ENCODE data around the gene TBX6.
A peak's percentile ranks its signal among the peaks of the same experiment; 100 is the strongest.
"Not testable (repeated sequence)": the region's sequence is repeated elsewhere in the genome, so short reads cannot be mapped to it uniquely, and the experiment has no call there.

The TBX6 gene, protein sequence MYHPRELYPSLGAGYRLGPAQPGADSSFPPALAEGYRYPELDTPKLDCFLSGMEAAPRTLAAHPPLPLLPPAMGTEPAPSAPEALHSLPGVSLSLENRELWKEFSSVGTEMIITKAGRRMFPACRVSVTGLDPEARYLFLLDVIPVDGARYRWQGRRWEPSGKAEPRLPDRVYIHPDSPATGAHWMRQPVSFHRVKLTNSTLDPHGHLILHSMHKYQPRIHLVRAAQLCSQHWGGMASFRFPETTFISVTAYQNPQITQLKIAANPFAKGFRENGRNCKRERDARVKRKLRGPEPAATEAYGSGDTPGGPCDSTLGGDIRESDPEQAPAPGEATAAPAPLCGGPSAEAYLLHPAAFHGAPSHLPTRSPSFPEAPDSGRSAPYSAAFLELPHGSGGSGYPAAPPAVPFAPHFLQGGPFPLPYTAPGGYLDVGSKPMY

DNA sequence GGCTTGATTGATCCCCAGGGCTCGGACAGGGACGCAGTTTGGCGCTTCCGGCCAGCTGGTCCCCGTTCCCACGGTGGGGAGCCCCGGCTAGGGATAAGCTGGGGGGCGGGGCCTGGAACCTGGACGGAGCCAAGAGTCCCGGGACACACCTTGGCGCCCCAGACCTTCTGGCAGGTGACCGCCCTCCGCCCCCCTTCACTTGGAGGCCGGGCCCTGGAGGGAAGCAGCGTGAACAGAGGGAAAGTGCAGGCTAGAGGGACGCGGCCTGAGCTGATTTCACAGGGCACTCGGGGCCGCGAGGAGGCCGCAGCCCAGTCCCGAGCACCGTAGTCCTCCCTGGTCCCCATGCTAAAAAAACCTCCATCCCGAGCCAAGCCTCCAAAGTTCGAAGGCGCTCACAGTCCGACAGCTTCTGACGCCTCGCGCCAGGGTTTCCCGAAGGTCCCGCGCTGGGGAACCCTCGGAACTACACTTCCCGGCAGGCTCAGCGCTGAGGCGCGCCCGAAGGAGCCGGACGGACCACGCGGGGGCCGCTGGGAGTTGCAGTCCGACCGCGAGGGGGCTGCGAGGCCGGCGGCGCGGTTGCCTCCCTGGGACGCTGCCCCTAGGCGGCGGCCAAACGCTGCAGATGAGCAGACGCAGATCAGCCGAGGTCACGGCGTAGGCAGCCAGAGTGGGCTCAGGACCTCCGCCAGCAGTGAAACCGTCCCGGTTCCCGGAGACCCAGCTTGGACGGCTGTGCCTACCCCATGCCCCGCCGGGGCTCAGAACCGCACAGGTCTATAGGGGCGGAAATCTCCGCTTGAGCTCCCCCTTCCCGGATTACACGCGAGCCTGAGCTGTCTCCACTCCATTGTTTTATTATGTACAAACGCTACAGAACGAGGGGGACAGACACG lies at the start of gene TBX6:
Gene TBX6, minus strand, starts transcription at position 451 of the 899 bp plus-strand sequence. CDS start 731 bp downstream, outside the sequence.
- Histone ChIP-seq H3K9me3 (ENCODE audit: control insufficient read depth, insufficient read depth, low read length) (peaks cover 1% of the 10 kb centered on the region), H3K27me3 (ENCODE audit: control insufficient read depth, insufficient read depth, low read length) (no peaks in the 10 kb centered on the region), H3K4me1 (ENCODE audit: control insufficient read depth, insufficient read depth, low read length) (no peaks in the 10 kb centered on the region), H3K36me3 (ENCODE audit: control insufficient read depth, insufficient read depth, low read length) (no peaks in the 10 kb centered on the region), H3K9ac (ENCODE audit: low read depth, low read length) (peak within 1 kb of the TSS; percentile 61), H3K4me3 (ENCODE audit: low read depth, low read length) (peak within 1 kb of the TSS; percentile 67)

DNA sequence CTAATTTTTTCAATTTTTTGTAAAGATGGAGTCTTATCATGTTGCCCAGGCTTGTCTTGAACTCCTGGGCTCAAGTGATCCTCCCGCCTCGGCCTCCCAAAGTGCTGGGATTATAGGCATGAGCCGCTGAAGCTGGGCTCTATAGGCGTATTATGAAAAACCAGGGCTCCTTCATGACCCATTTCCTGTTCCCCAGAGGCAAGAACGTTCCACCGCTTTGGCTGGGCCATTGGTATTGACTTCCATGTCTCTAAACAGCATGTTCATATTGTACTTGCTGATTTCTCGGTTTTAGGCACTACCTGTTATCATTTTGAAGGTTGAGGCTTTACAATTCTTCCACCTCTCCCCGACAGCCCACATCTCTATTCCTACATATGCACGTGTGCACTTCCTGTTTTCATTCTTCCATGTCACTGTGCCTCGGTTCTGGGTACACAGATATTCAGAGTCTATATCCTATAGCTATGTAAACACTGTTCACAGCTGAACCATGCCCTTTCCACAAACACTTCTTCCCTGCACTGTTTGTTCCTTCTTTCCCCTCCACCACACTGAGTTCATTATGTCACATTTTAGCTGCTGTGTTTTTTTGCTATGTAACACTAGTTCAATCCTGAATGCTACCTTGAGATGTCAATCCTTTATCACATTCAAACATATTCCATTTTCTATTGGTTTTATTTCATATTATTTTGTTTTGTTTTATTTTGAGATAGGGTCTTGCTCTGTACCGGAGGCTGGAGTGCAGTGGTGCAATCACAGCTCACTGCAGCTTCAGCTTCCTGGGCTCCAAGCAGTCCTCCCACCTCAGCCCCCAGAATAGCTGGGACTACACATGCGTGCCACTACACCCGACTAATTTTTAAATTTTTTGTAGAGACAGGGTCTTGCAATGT lies 48.1 kb upstream of the TBX6 start:
- no peaks in the 10 kb centered on the region for H3K36me3 ChIP-seq (ENCODE audit: control insufficient read depth, insufficient read depth, low read length)
- H3K9ac ChIP-seq (ENCODE audit: low read depth, low read length) = no peak overlapping the region
- no peak overlapping the region for H3K4me3 ChIP-seq (ENCODE audit: low read depth, low read length)
- no peaks in the 10 kb centered on the region for H3K4me1 ChIP-seq (ENCODE audit: control insufficient read depth, insufficient read depth, low read length)
- no peaks in the 10 kb centered on the region for H3K9me3 ChIP-seq (ENCODE audit: control insufficient read depth, insufficient read depth, low read length)
- H3K27me3 ChIP-seq (ENCODE audit: control insufficient read depth, insufficient read depth, low read length) = no peaks in the 10 kb centered on the region

DNA sequence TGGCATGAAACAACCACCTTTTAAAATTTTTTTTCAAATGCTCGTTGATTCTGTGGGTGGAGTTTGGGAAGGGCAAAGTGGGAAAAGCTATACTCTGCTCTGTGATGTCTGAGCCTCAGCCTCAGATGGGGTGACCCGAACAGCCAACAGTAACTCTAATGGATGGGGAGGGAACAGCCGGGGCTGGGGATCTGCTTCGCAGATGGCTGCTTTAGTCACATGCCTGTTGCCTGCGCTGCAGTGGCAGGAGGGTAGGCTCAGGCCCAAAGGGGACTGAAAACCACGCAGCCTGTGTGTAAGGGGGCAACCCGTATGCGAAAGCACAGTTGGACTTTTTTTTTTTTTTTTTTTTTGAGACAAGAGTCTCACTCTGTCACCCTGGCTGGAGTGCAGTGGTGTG lies 46.2 kb upstream of the TBX6 start:
- no peak overlapping the region for H3K9ac ChIP-seq (ENCODE audit: low read depth, low read length)
- no peaks in the 10 kb centered on the region for H3K27me3 ChIP-seq (ENCODE audit: control insufficient read depth, insufficient read depth, low read length)
- H3K4me3 ChIP-seq (ENCODE audit: low read depth, low read length) = no peak overlapping the region
- no peaks in the 10 kb centered on the region for H3K4me1 ChIP-seq (ENCODE audit: control insufficient read depth, insufficient read depth, low read length)
- no peaks in the 10 kb centered on the region for H3K9me3 ChIP-seq (ENCODE audit: control insufficient read depth, insufficient read depth, low read length)
- no peaks in the 10 kb centered on the region for H3K36me3 ChIP-seq (ENCODE audit: control insufficient read depth, insufficient read depth, low read length)

DNA sequence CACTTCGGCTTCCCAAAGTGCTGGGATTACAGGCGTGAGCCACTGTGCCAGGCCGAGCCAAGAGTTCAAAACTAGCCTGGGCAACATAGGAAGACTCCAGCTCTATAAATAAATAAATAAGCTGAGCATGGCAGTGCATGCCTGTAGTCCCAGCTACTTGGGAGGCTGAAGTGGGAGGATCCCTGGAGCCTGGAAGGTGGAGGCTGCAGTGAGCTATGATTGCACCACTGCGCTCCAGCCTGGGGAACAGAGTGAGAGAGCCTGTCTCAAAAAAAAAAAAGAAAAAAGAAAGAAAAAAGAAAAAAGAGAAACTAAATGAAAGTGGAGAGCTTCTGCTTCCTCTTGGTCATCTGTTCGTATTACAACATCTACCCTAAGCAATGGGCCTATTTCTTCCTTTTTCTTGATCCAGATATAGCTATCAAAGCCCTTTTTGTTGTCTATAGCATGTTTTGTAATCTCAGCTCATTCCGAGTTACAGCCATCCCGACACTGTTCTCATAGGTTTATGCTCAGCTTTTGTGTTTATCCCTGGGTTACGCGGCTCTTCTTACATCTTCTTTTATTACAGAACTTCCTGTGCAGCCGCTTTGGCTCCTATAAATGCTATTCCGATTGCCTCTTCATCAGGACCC lies 45.4 kb upstream of the TBX6 start:
- Histone ChIP-seq H3K4me1 (ENCODE audit: control insufficient read depth, insufficient read depth, low read length) (no peaks in the 10 kb centered on the region), H3K27me3 (ENCODE audit: control insufficient read depth, insufficient read depth, low read length) (no peaks in the 10 kb centered on the region), H3K9me3 (ENCODE audit: control insufficient read depth, insufficient read depth, low read length) (no peaks in the 10 kb centered on the region), H3K4me3 (ENCODE audit: low read depth, low read length) (no peak overlapping the region), H3K36me3 (ENCODE audit: control insufficient read depth, insufficient read depth, low read length) (no peaks in the 10 kb centered on the region), H3K9ac (ENCODE audit: low read depth, low read length) (no peak overlapping the region)

DNA sequence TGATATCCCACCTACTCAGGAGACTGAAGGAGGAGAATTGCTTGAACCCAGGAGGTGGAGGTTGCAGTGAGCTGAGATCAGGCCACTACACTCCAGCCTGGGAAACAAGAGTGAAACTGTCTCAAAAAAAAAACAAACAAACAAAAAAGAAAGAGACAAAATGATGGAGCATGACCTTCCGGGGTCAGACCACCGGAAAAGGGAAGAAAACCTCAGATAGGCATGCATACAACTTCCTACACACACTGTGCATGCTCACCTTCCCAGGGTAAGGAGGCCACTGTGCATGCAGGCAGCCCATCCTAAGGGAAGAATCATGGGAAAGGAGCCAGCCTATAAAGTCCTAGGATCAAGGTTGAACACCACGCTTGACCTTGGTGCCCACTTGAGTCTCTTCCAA lies 40.9 kb upstream of the TBX6 start:
- H3K9me3 ChIP-seq (ENCODE audit: control insufficient read depth, insufficient read depth, low read length) = no peaks in the 10 kb centered on the region
- H3K27me3 ChIP-seq (ENCODE audit: control insufficient read depth, insufficient read depth, low read length) = no peaks in the 10 kb centered on the region
- no peaks in the 10 kb centered on the region for H3K36me3 ChIP-seq (ENCODE audit: control insufficient read depth, insufficient read depth, low read length)
- no peak overlapping the region for H3K4me3 ChIP-seq (ENCODE audit: low read depth, low read length)
- H3K4me1 ChIP-seq (ENCODE audit: control insufficient read depth, insufficient read depth, low read length) = no peaks in the 10 kb centered on the region
- no peak overlapping the region for H3K9ac ChIP-seq (ENCODE audit: low read depth, low read length)

DNA sequence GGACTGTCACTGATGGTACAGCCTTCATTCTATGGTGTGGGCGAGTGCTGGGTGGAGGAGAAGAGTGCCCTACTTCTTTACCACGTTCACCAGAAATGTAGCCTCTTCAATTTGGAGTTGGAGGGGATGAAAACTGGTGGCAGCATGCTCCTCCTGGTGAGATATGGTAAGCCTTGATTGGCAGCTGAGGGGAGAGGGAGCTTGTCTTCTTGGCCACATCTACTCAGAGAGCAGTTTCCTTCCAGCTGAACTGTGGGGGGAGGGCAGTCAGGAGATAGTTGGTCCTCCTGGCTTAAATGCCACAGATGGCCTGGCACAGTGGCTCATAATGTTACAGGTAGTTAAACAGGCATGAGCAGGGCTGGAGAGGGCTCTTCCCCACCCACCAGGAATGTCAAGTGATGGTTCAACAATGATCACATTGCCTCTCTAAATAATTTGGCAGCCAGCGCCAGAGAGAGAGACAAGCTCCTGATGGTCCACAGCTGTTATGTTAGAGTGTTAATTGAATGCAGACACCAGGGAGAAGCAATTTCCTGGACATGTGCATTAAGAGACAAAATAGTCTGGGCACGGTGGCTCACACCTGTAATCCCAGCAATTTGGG lies 40.2 kb upstream of the TBX6 start:
- Histone ChIP-seq H3K27me3 (ENCODE audit: control insufficient read depth, insufficient read depth, low read length) (no peaks in the 10 kb centered on the region), H3K4me3 (ENCODE audit: low read depth, low read length) (no peak overlapping the region), H3K36me3 (ENCODE audit: control insufficient read depth, insufficient read depth, low read length) (no peaks in the 10 kb centered on the region), H3K9ac (ENCODE audit: low read depth, low read length) (no peak overlapping the region), H3K9me3 (ENCODE audit: control insufficient read depth, insufficient read depth, low read length) (no peaks in the 10 kb centered on the region), H3K4me1 (ENCODE audit: control insufficient read depth, insufficient read depth, low read length) (no peaks in the 10 kb centered on the region)

DNA sequence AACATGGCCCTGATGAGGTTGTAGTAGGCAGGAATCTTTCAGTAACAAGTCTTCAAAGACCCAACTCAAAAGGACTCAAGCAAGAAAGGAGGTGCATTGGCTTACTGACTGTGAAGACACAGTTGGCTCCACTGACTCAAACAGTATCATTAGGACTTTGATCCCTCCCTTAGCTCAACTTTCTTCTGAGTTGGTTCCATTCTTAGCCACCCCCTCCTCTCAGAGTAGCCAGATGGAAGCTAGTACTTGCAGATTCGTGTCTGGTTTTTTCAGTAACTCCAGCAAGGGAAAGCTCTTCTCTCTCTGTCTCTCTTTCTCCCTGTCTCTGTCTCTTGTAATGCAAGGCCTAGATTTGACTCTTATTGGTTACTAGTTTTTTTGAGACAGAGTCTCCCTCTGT lies 36.3 kb upstream of the TBX6 start:
- no peak overlapping the region for H3K9ac ChIP-seq (ENCODE audit: low read depth, low read length)
- no peak overlapping the region for H3K4me3 ChIP-seq (ENCODE audit: low read depth, low read length)
- H3K36me3 ChIP-seq (ENCODE audit: control insufficient read depth, insufficient read depth, low read length) = no peaks in the 10 kb centered on the region
- H3K27me3 ChIP-seq (ENCODE audit: control insufficient read depth, insufficient read depth, low read length) = no peaks in the 10 kb centered on the region
- no peaks in the 10 kb centered on the region for H3K9me3 ChIP-seq (ENCODE audit: control insufficient read depth, insufficient read depth, low read length)
- H3K4me1 ChIP-seq (ENCODE audit: control insufficient read depth, insufficient read depth, low read length) = no peaks in the 10 kb centered on the region

DNA sequence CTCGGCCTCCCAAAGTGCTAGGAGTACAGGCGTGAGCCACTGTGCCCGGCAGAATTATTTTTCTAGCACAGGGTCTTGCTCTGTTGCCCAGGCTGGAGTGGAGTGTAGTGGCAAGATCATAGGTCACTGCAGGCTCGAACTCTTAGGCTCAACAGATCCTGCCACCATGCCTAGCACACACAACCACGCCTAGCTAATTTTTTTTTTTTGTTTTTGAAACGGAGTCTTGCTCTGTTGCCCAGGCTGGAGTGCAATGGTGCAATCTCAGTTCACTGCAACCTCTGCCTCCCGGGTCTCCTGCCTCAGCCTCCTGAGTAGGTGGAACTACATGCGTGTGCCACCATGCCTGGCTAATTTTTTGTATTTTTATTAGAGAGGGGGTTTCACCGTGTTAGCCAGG lies 34.0 kb upstream of the TBX6 start:
- not testable (repeated sequence) for H3K9me3 ChIP-seq (ENCODE audit: control insufficient read depth, insufficient read depth, low read length); H3K36me3 ChIP-seq (ENCODE audit: control insufficient read depth, insufficient read depth, low read length); H3K4me3 ChIP-seq (ENCODE audit: low read depth, low read length); H3K4me1 ChIP-seq (ENCODE audit: control insufficient read depth, insufficient read depth, low read length); H3K27me3 ChIP-seq (ENCODE audit: control insufficient read depth, insufficient read depth, low read length); H3K9ac ChIP-seq (ENCODE audit: low read depth, low read length)

DNA sequence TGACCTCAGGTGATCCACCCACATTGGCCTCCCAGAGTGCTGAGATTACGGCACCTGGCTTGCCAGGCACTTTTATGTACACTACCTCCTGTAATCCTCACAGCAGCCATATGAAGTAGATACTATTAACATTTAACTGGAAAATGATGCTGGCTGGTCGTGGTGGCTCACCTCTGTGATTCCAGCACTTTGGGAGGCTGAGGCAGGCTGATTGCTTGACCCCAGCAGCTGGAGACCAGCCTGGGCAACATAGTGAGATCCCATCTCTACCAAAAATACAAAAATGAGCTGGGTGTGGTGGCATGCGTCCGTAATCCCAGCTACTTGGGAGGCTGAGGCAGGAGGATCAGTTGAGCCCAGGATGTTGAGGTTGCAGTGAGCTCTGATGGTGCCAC lies 33.3 kb upstream of the TBX6 start:
- Histone ChIP-seq H3K36me3 (ENCODE audit: control insufficient read depth, insufficient read depth, low read length) (peaks cover 4% of the 10 kb centered on the region), H3K9ac (ENCODE audit: low read depth, low read length) (no peak overlapping the region), H3K4me3 (ENCODE audit: low read depth, low read length) (no peak overlapping the region), H3K9me3 (ENCODE audit: control insufficient read depth, insufficient read depth, low read length) (no peaks in the 10 kb centered on the region), H3K27me3 (ENCODE audit: control insufficient read depth, insufficient read depth, low read length) (no peaks in the 10 kb centered on the region), H3K4me1 (ENCODE audit: control insufficient read depth, insufficient read depth, low read length) (no peaks in the 10 kb centered on the region)

DNA sequence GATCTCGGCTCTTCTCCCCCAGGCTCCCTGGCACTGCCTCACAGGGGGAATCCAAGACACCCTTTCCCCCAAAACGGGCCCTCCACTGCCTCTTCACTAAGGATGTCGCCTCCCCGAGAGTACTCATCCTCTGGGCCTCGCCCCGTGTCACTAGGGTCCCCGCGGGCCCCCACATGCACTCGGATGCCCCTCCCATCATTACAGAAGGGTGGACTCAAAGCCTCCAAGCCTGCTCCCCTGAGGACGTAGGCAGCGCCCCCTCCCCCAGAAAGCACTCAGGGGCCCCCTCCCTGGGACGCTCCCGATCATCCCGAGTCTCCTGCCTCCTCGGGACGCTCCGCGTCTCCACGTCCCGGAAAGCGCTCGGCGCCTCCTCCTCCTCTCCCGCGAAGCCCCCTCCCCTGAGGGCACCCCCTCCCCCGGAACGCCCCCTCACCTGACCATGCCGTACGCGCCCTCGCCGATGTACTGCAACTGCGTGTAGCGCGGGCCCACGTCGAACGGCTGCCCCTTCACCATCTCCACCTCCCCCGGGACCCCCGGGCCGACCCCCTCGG lies 31.0 kb upstream of the TBX6 start:
- Histone ChIP-seq H3K9me3 (ENCODE audit: control insufficient read depth, insufficient read depth, low read length) (no peaks in the 10 kb centered on the region), H3K4me3 (ENCODE audit: low read depth, low read length) (peak overlapping the region; percentile 72), H3K9ac (ENCODE audit: low read depth, low read length) (no peak overlapping the region), H3K27me3 (ENCODE audit: control insufficient read depth, insufficient read depth, low read length) (no peaks in the 10 kb centered on the region), H3K36me3 (ENCODE audit: control insufficient read depth, insufficient read depth, low read length) (peaks cover 7% of the 10 kb centered on the region), H3K4me1 (ENCODE audit: control insufficient read depth, insufficient read depth, low read length) (no peaks in the 10 kb centered on the region)
